Loucy (cell line): ENCODE data around the gene TRIM46.

Source experiments
- CTCF ChIP-seq: fragments of 200-600 bp; sonication (generic); conservative IDR thresholded peaks from 2 replicates; pipeline ENCODE4 v1.5.1; 2014; ENCODE audit warnings: mild to moderate bottlenecking, antibody characterized with exemption, low read length
- EZH2phosphoT487 ChIP-seq: fragments of 200-600 bp; IDR thresholded peaks from 2 replicates; pipeline ENCODE4 v1.6.1; 2018; ENCODE audit warnings: antibody characterized with exemption, mild to moderate bottlenecking, moderate library complexity, borderline replicate concordance

- TF ChIP-seq CTCF (no peak), EZH2phosphoT487 (no peak)
Observed at GRCh38 chr1:155197901-155198546, 24.4 kb downstream of the TRIM46 start.
